OCI-LY7 (cell line): Measurements from ENCODE around the gene HLF. TPM values are rescaled to one million over a fixed set of nuclear protein-coding genes. Genes with fewer than 3 reads are reported as not detected.

Experiments used
- BruUV-seq: library from RNA; stranded (reverse); fragments of 400-500 nt; replicated peaks from 2 replicates; lab custom pipeline; 2021; lab: Mats Ljungman, UMichigan
- CTCF ChIA-PET: fragments of 300-600 bp; sonication (Branson Sonifier 250); formaldehyde crosslinking; loops from one replicate; lab custom pipeline; 2022; ENCODE audit warnings: antibody characterized with exemption; ENCODE audit not compliant: unreplicated experiment; lab: Charles Lee
- POLR2A ChIA-PET: fragments of 300-600 bp; sonication (Branson Sonifier 250); formaldehyde crosslinking; loops from one replicate; lab custom pipeline; 2022; ENCODE audit warnings: antibody characterized with exemption; lab: Charles Lee
- DNase-seq: peaks from one replicate; pipeline ENCODE4 v3.0.0-alpha.2; 2015; ENCODE audit warnings: low spot score
- H2AFZ ChIP-seq: fragments of 200-600 bp; sonication (generic), shearing (Covaris generic); 2 replicates; pipeline ENCODE4 v1.6.1; 2014; ENCODE audit warnings: mild to moderate bottlenecking, antibody characterized with exemption, low read length, moderate library complexity
- H3K27ac ChIP-seq: fragments of 200-600 bp; sonication (generic); 2 replicates; pipeline ENCODE4 v1.5.1; 2014; ENCODE audit warnings: mixed run types, low read depth, mild to moderate bottlenecking, moderate library complexity, low read length, inconsistent platforms; ENCODE audit not compliant: poor library complexity, severe bottlenecking
- H3K36me3 ChIP-seq: fragments of 200-600 bp; sonication (generic); 2 replicates; pipeline ENCODE4 v1.6.1; 2014; ENCODE audit warnings: mild to moderate bottlenecking, antibody characterized with exemption, low read length, moderate library complexity, mixed read lengths; ENCODE audit not compliant: insufficient read depth
- H3K4me1 ChIP-seq: fragments of 200-600 bp; sonication (generic); 2 replicates; pipeline ENCODE4 v1.5.1; 2014; ENCODE audit warnings: mild to moderate bottlenecking, low read length; ENCODE audit not compliant: insufficient read depth, poor library complexity, severe bottlenecking
- H3K4me2 ChIP-seq: fragments of 200-600 bp; sonication (generic); 2 replicates; pipeline ENCODE4 v1.6.1; 2014; ENCODE audit warnings: mild to moderate bottlenecking, low read length
- H3K4me3 ChIP-seq: fragments of 200-600 bp; sonication (generic); 2 replicates; pipeline ENCODE4 v1.5.1; 2014; ENCODE audit warnings: mild to moderate bottlenecking, low read depth, low read length; ENCODE audit not compliant: poor library complexity, severe bottlenecking
- H3K79me2 ChIP-seq: fragments of 200-600 bp; sonication (generic); 2 replicates; pipeline ENCODE4 v1.6.1; 2016; ENCODE audit warnings: low read depth, mild to moderate bottlenecking, low read length, moderate library complexity, mixed read lengths; ENCODE audit not compliant: insufficient read depth
- H3K9me2 ChIP-seq: fragments of 200-600 bp; sonication (generic); 2 replicates; pipeline ENCODE4 v1.6.1; 2016; ENCODE audit warnings: mild to moderate bottlenecking, low read length, mixed read lengths; ENCODE audit not compliant: insufficient read depth
- H3K9me3 ChIP-seq: fragments of 200-600 bp; sonication (generic); 2 replicates; pipeline ENCODE4 v1.6.1; 2014; ENCODE audit warnings: mild to moderate bottlenecking, mixed run types, low read length, mixed read lengths
- H4K20me1 ChIP-seq: fragments of 200-600 bp; sonication (generic); 2 replicates; pipeline ENCODE4 v1.6.1; 2014; ENCODE audit warnings: mild to moderate bottlenecking, antibody characterized with exemption, low read length, moderate library complexity, mixed read lengths; ENCODE audit not compliant: insufficient read depth
- CTCF ChIP-seq: fragments of 200-600 bp; sonication (generic); conservative IDR thresholded peaks from 2 replicates; pipeline ENCODE4 v1.5.1; 2014; ENCODE audit warnings: mild to moderate bottlenecking, antibody characterized with exemption, low read length, moderate library complexity, mixed read lengths
- EZH2phosphoT487 ChIP-seq: fragments of 200-600 bp; sonication (generic); IDR thresholded peaks from 2 replicates; pipeline ENCODE4 v1.6.1; 2018; ENCODE audit warnings: low read depth, borderline replicate concordance, mild to moderate bottlenecking, mixed run types, antibody characterized with exemption, low read length, moderate library complexity, mixed read lengths
- intact Hi-C: fragments of 100-400 bp; cut with micrococcal nuclease; formaldehyde crosslinking; loops from one replicate; pipeline ENCODE4 v1.10.0; 2022; ENCODE audit not compliant: unreplicated experiment
- total RNA-seq, 2 experiments: library from RNA; depleted of rRNA in 1 of 2; stranded (reverse); fragments of >200 nt in 1 of 2; shearing (Covaris generic) in 1 of 2; gene quantifications; 2 replicates each; pipeline ENCODE4 v1.2.3, GENCODE V29; 2014 to 2022

HLF gene
- total RNA-seq, 2 experiments from 2014 or later: 0.13 TPM; not detected in 1

- ChIA-PET POLR2A (no interaction called here), CTCF (no interaction called here)
- H3K9me3 ChIP-seq: no peaks in the 10 kb centered on the region
- H3K4me3 ChIP-seq: no peak overlapping the region
- no peak overlapping the region for H2AFZ ChIP-seq
- H3K4me1 ChIP-seq: no peaks in the 10 kb centered on the region
- H3K4me2 ChIP-seq: no peak overlapping the region
- H3K27ac ChIP-seq: no peak overlapping the region
- DNase-seq: no peak
- no peaks in the 10 kb centered on the region for H4K20me1 ChIP-seq
- H3K79me2 ChIP-seq: no peaks in the 10 kb centered on the region
- intact Hi-C loops: no loop called here
- no peaks in the 10 kb centered on the region for H3K9me2 ChIP-seq
- no TSS peak for BruUV-seq
- TF ChIP-seq EZH2phosphoT487 (no peak), CTCF (no peak)
- no peaks in the 10 kb centered on the region for H3K36me3 ChIP-seq
These were observed 37.0 kb downstream of the HLF start for GRCh38 chr17:55301521-55302406.

- Histone ChIP-seq H2AFZ (no peak overlapping the region), H4K20me1 (no peaks in the 10 kb centered on the region), H3K79me2 (no peaks in the 10 kb centered on the region), H3K4me2 (no peak overlapping the region), H3K27ac (no peak overlapping the region), H3K4me1 (no peaks in the 10 kb centered on the region), H3K36me3 (no peaks in the 10 kb centered on the region), H3K4me3 (no peak overlapping the region), H3K9me3 (no peaks in the 10 kb centered on the region), H3K9me2 (no peaks in the 10 kb centered on the region)
- intact Hi-C loops: no loop called here
- CTCF ChIA-PET: no interaction called here
- TF ChIP-seq EZH2phosphoT487: no peak
- TF ChIP-seq CTCF: no peak
- DNase-seq: no peak
- POLR2A ChIA-PET: no interaction called here
- no TSS peak for BruUV-seq
These were observed 37.6 kb downstream of the HLF start for GRCh38 chr17:55302407-55302787.

GRCh38 chr17:55303008-55303493, 38.3 kb downstream of the HLF start:
- intact Hi-C loops: no loop called here
- Histone ChIP-seq H3K27ac (no peak overlapping the region), H3K4me3 (no peak overlapping the region), H4K20me1 (no peaks in the 10 kb centered on the region), H3K4me2 (no peak overlapping the region), H3K4me1 (no peaks in the 10 kb centered on the region), H3K9me3 (no peaks in the 10 kb centered on the region), H3K36me3 (no peaks in the 10 kb centered on the region), H3K79me2 (no peaks in the 10 kb centered on the region), H3K9me2 (no peaks in the 10 kb centered on the region), H2AFZ (no peak overlapping the region)
- ChIA-PET CTCF (no interaction called here), POLR2A (no interaction called here)
- DNase-seq: no peak
- no TSS peak for BruUV-seq
- TF ChIP-seq CTCF: no peak
- TF ChIP-seq EZH2phosphoT487: no peak
